GM19239 (cell line): ENCODE data around the gene FARSB.
A peak's percentile ranks its signal among the peaks of the same experiment; 100 is the strongest.
"Not testable (repeated sequence)": the region's sequence is repeated elsewhere in the genome, so short reads cannot be mapped to it uniquely, and the experiment has no call there.

ENCODE experiments used
- DNase-seq: peaks from one replicate; pipeline ENCODE4 v3.0.0; 2011; ENCODE audit warnings: low spot score; ENCODE audit not compliant: insufficient read length
- FAIRE-seq: peaks from 2 replicates; lab custom pipeline; 2011; peaks lifted over from hg19 to GRCh38; lab: Jason Lieb, UNC

Gene FARSB

DNA sequence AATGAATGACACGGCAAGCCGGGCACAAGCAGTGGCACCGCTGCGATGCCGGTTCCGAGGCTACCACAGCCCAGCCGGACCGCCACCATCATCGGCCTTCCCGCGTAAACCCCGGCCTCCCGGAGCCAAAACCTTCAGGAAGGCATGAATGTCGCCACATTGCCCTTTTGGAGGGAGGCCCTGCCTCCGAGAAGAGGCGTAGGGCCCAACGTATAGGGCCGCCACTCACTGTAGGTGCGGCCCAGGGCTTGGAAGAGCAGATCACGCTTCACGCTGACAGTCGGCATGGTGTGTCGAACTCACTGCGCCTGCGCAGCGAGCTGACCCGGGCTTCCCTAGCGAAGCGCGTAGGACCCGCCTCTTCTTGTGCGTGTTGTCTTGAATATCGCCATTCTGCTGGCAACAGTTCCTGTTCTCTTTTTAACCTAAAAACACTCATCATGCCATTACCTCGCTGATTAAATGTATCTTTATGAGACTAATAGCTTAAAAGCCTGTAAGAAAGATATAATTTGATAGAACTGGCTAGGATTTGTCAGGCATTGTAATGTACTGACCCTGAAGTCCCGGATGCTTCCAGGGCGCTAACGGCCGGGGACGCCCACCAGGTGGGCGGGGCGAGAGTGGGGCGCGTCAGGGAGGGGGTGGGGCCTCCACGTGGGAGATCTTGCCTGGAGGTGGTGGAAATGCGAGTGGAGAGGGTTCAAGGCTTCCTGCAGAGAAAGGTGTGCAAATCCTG, at the start of gene FARSB:
Gene FARSB (minus strand): TSS at position 306 of the 739 bp plus-strand sequence. CDS start 19 bp downstream, at position 287.
- peak; percentile 97 for FAIRE-seq
- peak; percentile 79 for DNase-seq

DNA sequence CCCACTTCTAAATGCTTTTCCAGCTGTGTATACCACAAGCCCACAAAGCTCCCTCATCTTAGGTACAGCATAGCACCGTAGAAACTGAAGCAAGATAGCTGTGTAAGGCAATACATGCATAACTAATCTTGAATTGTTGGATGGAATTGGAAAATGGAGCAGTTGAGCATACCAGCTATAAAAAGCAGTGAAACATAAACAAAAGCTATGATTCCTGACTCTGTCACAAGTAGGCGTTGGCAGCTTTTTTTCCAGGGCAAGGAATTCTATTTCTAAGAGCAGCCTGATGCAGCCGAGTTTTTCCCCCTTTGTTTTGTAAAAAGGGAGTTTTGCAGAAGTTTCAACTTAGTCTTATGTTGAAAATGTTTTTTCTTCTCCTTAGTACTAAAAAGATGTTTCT, 48.0 kb upstream of the FARSB start:
- DNase-seq = no peak
- no peak for FAIRE-seq

DNA sequence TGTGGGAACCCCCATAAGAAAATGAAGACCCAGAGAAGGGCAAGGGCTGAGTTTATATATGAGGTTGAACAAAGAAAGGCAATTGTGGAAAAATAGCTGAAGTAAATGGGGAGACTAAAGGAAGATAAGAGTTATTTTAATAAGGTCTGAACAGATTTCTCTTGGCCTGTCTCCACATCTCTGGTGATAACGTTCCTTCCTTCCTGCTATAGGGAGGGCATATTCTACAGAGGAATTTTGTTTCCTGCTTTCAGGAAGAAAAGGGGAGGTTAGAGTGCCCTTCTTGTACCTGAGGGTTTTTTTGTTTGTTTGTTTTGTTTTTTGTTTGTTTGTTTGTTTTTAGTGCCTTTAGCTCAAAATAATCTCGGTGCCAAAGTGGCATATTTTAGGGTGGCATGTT, 47.2 kb upstream of the FARSB start:
- no peak for DNase-seq
- FAIRE-seq = no peak

DNA sequence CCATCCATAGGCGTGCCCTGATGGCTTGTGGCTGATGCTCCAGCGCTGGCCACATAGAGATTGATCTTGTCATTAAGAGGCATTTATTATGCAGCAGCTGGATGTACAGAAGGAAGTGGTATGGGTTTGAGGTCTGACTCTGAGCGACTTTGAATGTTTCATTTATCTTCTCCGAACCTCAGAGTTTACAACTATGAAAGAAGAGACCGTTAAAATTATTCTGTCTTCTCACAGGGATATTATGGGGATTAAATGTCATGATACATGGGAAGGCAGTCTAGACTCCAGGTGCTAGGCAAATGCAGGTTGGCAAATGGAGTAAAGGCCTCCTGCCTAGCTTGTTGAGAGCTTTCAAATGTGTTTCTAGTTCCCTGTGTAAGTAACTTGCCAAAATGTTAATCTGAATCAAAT, 45.8 kb upstream of the FARSB start:
- no peak for DNase-seq
- no peak for FAIRE-seq

DNA sequence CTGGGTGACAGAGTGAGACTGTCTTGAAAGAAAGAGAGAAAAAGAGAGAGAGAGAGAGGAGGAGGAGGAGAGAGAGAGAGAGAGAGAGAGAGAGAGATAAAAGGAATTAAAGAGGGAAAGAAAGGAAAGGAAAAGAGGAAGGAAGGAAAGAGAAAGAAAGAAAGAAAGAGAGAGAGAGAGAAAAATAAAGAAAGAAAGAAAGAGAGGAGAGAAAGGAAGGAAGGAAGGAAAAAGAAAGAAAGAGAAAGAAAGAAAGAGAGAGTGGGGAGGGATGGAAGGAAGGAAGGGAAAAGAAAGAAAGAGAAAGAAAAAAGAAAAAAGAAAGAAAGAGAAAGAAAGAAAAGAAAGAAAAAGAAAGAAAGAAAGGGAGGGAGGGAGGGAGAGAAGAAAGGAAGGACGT, 45.3 kb upstream of the FARSB start:
- FAIRE-seq (no peak), DNase-seq (no peak)

DNA sequence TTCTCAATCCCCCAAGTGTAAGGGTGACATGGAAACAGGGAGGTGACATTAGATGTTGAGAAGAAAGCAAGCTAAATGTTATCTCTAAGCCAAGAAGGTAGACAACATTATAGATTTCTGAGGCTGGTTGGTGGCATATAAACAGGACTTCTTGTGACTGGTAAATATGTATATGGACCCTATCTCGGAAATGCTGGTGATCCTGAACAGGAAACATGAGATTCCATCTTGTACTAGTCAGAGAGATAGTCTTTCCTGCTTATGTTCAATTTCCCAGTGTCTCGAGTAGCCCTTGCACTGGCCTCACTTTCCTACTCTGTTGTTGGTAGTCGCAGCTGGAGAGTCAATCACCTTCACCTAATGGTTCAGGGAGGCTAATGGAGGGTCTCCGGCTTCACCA, 42.4 kb upstream of the FARSB start:
- DNase-seq (no peak), FAIRE-seq (no peak)

DNA sequence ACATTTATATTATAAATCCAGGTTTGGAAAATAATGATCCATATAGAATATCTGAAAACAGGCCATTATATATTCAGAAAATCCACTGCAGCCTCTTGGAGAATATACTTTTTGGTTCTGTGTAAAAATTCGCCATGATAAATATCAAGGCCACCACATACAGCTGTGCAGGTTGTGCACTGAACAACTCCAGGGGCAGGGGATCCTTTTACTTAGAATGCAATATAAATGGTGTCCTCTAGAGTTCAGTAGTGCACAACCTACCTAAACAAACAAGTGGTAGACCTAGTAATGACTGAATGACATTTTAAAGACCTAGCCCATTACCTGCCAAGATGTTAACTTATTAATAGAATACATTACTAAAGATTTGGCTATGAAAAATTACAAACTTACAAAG, 37.9 kb upstream of the FARSB start:
- FAIRE-seq (no peak), DNase-seq (no peak)

DNA sequence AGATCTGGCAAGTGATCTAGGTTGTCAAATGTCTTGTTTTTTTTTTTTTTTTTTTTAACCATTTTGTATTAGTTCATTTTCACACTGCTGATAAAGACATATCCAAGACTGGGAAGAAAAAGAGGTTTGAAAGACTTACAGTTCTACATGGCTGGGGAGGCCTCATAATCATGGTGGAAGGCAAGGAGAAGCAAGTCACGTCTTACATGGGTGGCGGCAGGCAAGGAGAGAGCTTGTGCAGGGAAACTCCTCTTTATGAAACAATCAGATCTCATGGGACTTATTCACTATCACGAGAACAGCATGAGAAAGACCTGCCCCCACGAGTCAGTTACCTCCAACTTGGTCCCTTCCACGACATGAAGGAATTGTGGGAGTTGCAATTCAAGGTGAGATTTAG, 37.5 kb upstream of the FARSB start:
- not testable (repeated sequence) for DNase-seq, FAIRE-seq

DNA sequence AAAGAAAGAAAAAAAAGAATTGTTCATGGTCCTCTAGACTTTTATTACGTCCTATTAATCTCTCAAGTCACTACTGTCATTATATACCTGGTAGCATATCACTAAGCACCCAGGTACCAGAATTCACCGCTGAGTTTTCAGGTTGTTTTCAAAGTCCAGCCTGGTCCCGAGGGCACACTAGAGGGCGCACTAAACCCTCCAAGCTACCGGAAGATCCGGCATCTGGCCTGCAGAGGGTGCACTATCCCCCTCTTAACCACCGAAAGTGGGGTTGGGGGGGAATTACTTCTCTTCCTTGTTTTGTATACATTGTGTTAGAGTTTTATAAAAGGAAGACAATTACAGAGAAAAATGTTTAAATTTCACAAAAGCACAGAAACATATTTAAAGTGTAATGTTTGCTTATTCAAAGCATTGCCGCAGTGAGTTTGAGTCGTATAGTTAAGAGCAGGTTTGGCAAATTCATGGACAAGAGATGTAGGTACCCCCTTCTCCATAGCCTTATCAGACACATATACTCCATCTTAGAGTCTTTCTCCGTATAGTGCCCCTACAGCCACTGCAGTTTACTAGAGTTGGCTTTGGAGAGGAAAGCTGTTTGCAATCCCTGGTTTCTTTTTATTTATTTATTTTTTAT, 34.8 kb upstream of the FARSB start:
- DNase-seq (peak; percentile 70), FAIRE-seq (peak; percentile 96)

DNA sequence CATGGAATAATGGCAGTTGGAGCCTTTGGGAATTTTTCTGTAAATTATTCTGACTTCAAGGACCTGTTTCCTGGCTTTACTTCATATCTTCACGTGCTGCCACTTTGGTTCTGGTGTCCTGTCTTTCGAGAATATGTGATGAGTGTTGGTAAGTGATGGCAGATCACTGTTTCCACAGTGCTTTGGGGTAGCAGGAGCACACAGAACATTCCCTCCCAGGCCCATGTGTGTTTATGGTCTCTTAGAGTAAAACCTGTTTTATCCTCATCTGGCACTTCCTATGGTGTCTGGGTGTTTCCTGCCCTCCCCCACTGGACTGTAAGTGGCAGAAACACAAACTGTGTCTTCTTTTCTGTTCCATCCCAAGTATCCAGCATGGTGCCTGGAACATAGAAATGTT, 33.4 kb upstream of the FARSB start:
- FAIRE-seq = no peak
- DNase-seq = no peak

DNA sequence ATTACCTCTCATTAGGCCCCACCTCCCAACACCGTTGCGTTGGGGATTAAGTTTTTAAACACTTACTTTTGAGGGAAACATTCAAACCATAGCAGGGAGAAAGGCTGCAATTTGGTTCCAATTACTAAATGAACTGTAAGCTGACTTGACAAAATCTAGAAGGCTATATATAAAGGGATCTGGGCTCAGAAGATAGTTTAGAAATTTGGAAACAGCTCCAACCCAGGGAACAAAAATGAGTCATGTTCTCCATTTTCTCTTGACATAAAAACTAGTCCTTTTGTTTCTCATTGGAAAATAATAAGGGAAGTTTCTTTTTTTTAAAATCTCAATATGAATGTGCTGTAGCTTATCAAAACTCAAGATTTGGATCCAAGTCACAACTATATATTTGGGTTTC, 33.0 kb upstream of the FARSB start:
- no peak for DNase-seq
- FAIRE-seq = no peak

DNA sequence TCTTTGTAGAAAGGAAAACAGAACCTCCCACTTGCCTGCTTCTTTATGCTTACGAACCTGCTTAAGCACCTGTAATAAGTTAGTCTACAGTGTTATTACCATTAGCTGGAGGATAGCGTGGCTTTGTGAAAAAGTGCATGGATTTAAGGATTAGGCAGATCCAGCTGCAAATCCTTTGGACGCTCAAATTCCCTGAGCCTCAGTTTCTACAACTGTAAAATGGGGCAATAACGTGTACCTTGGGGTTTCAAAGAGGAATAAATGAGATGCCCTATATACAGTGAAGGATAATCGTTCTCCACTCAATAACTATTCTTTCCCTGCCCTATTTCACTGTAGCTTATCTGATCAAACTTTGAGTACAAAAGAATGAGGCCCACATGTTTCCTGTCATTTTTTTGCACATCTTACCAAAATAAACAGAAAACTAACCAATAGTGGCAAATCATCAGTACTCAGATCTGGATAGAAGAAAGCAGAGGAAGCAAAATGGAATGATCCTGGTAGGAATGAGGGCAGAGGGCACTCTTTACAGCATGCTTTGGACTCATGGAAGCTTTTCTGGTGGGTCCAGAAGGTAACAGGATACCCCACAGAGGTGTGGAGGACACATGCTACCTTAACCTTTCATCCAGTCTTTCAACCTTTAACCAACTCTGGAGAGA, 30.3 kb upstream of the FARSB start:
- DNase-seq (no peak), FAIRE-seq (no peak)

DNA sequence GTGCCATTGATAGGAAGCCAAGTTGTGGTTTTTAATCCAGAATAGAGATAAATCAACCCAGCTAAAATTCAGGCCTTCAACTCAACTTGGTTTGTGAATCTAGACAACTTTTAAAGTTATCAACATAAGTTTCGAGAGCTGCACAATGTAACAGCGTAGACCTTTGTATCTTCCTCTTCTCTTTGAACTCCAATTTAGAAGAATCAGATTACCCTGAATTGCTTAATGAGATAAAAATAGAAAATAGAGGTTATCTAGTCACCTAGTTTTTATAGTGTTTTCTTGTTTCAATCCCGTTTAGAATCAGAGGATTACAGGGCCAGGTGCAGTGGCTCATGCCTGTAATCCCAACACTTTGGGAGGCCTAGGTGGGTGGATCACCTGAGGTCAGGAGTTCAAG, 27.9 kb upstream of the FARSB start:
- FAIRE-seq = no peak

DNA sequence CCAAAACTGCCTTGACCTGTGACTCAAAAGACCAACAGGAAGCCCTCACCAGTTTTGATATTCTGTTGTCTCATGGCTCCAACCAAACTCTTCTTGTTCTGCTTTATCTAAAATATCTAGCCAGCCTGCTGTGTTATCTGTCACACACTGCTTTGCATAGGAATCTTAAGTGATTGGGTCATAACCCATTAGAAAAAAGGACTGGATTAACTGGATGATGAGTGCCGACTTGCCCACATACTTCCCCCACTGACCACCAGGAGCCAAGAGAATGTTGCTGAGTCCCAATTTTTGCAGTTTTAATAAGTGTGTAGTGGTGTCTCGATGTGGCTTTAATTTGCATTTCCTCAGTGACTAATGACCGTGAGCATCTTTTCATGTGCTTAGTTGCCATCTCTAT, 22.1 kb upstream of the FARSB start:
- no peak for FAIRE-seq

More for the DNA sequence above, 27.9 kb upstream of the FARSB start:
- no peak for DNase-seq

DNA sequence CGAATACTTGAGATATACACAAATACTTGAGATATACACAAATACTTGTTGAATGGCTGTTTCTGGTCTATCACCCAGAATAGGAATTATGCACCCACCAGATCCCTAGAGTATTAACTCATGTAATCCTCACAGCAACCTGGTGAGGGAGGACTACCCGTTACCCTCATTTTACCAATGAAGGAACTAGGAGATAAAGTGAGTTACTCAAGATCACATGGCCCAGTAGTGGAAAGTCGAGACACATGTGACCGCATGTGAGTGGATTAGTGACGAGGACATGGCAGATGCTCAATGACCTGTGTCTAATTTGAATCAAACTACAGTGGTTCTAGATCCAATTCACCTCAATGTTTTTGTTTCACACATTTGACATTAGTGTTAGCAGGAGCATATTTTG, 18.0 kb upstream of the FARSB start:
- FAIRE-seq = no peak
- DNase-seq = no peak

More for the DNA sequence above, 22.1 kb upstream of the FARSB start:
- no peak for DNase-seq

DNA sequence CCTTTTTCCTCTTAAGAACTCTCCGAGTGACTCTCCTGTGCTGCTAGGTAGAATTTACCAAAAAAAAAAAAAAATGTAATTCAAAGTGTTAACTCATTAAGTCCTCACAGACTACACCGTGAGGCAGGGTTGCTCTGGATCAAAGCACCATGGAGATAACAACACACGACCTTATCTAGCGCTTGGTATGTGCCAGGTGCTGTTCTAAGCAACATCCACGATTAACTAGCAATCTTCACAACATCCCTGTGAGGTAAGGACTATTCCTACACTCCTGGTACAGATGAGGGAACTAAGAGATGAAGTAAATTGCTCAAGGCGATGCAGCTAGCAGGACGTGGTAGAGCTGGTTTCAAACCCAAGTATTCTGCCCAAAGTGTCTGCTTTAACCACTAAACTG, 17.4 kb upstream of the FARSB start:
- DNase-seq (no peak), FAIRE-seq (no peak)

DNA sequence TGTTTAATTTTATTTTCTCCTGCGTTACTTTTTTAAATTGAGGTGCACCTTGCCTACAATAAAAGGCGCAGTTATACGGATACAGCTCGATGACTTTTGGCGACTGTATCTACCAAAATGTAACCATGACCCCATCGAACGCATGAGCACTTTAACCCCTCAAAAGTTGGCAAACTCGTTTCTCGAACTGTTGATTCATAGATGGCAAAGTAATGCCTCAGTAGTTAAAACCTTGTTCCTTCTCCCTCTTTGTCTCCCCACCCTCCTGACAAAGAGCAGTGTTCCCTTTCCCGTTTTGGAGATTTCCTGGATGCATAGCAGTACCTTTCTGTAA, 16.1 kb upstream of the FARSB start:
- DNase-seq = no peak
- FAIRE-seq = no peak

DNA sequence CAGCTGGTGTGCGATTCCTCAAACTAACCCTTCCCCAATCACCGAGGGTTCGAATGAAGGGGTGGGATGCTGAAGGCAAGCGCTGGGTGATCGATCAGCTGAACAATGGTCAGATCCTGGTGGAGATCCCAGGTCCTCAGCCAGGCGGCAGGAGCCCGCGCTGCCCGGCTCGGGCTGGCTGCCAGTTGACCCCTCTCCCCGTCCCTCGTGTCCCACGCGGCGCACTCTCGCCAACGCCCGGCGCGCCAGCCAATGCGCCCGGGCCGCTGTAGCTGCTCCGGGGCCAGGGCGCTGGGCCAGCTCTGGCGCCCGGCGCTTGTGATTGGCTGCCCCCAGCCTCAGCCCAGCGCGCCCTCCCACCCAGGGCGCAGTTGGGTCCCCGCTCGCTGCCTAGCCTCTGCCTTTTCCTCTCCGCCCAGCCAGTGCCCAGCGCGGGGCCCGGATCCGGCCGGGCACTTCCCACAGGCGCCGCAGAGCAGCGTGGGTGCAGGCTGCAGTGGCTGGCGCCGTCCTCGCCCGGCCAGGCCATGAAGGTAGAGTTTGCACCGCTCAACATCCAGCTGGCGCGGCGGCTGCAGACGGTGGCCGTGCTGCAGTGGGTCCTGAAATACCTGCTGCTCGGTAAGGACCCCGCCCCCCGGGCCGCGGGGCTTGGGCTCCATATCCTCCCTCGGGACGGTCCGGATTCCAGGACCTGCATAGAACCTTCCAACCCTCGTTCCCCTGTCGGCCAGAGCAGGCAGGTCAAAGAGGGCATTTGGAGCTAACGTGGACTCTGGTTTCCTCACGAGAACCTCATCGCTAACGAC, 15.6 kb upstream of the FARSB start, which contains the start of gene MOGAT1:
Gene MOGAT1 (plus strand): TSS at position 400 of the 809 bp plus-strand sequence. CDS start 128 bp downstream, at position 528.
- no peak for FAIRE-seq
- DNase-seq = no peak

DNA sequence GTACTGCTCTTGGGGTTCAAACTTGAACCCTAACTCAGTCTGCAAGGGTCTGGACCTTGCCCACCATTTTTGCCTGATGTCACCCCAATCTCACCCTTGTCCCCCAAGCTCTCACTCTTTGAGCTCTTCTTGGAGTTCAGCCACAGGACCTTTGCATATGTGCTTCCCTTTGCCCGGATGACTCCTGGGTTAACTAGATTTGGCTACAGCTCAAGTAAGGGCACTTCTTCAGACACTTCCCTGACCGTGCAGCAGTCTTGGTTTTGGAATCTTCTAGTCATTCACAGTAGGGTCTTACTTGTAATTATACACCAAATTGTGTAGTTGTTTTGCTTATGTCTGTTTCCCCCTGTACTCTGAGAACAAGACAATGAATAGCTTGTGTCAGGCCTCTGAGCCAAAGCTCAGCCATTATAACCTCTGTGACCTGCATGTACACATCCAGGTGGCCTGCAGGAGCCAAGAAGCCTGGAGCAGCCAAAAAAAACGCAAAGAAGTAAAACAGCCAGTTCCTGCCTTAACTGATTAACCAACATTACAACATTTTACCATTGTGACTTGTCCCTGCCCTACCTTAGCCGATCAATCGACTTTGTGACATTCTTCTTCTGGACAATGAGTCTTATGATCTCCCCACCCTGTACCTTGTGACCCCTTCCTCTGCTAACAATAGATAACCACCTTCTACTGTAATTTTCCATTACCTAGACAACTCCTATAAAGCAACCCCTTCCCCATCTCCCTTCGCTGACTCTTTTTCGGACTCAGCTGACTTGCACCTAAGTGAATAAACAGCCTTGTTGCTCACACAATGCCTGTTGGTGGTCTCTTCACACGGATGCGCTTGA, 14.5 kb upstream of the FARSB start:
- DNase-seq (no peak), FAIRE-seq (no peak)

DNA sequence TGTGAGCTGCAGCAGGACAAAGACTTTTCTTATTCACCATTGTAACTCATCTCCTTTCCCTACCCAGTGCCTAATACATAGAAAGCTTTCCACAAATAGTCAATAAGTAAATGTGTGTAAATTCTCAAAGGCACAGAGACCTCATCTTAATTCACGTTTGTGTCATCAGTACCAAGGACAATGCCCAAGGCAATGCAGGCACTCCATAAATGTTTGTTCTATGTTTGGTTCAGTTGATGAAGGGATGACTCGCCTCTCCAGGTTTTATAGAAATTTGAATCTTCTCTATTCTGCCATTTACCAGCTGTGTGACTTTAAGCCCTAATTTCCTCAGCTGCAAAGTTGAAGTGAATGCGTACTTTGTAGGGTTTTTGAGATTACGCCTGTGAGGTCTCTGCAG, 13.5 kb upstream of the FARSB start:
- FAIRE-seq (no peak), DNase-seq (no peak)
